ENCODE results near the gene CDH13. TPM values are rescaled to one million over a fixed set of nuclear protein-coding genes. Genes with fewer than 3 reads are reported as not detected.

Gene CDH13
- total and polyA plus RNA-seq, 2 donors (not counting 3 experiments of a cell fraction or from before 2014, with no cell fraction given), result 96.6 to 124 TPM

DNA sequence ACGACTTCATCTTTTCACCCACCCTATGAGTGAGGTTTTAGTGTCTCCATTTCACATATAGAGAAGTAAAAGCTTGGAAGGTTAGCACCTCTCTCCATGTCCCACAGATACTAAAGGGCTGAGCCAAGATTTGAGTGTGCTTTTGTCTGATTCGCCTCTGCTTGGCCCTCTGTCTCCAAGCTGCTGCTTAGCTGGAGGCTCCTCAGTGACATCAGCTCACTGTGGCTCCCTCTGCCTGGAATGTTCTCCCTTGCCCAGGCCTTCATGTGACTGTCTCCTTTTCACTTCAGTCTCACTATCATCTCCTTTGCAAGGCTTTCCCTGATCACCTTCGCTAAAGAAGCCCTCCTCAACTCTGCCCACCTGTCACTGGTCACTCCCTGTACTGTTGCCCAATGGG, 1096.5 kb downstream of the CDH13 start:
- DNase-seq (ENCODE audit: low read depth, low spot score), result no peak
- ChIA-PET CTCF (no interaction called here), POLR2A (no interaction called here)
- no peak for TF ChIP-seq MYC (IDR thresholded peaks at IDR 0.05; ENCODE audit: low read depth, low read length)
- TF ChIP-seq, protein P1, sequence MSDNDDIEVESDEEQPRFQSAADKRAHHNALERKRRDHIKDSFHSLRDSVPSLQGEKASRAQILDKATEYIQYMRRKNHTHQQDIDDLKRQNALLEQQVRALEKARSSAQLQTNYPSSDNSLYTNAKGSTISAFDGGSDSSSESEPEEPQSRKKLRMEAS (IDR thresholded peaks at IDR 0.05; ENCODE audit: insufficient read depth, insufficient read length), result no peak
- no peak for TF ChIP-seq EZH2 (IDR thresholded peaks at IDR 0.05; ENCODE audit: borderline replicate concordance, low read depth, low read length, severe bottlenecking)
- TF ChIP-seq POLR2AphosphoS5 (IDR thresholded peaks at IDR 0.05; ENCODE audit: insufficient read depth, low read depth, low read length), result no peak
- no peak for TF ChIP-seq JUN (IDR thresholded peaks at IDR 0.05; ENCODE audit: borderline replicate concordance, insufficient read depth, insufficient read length, low read depth)
- no peak for TF ChIP-seq POLR2A (IDR thresholded peaks at IDR 0.05; ENCODE audit: low read depth, low read length)
- TF ChIP-seq FOS (IDR thresholded peaks at IDR 0.05; ENCODE audit: borderline replicate concordance, insufficient read depth, low read length), result no peak
- TF ChIP-seq, protein P2, sequence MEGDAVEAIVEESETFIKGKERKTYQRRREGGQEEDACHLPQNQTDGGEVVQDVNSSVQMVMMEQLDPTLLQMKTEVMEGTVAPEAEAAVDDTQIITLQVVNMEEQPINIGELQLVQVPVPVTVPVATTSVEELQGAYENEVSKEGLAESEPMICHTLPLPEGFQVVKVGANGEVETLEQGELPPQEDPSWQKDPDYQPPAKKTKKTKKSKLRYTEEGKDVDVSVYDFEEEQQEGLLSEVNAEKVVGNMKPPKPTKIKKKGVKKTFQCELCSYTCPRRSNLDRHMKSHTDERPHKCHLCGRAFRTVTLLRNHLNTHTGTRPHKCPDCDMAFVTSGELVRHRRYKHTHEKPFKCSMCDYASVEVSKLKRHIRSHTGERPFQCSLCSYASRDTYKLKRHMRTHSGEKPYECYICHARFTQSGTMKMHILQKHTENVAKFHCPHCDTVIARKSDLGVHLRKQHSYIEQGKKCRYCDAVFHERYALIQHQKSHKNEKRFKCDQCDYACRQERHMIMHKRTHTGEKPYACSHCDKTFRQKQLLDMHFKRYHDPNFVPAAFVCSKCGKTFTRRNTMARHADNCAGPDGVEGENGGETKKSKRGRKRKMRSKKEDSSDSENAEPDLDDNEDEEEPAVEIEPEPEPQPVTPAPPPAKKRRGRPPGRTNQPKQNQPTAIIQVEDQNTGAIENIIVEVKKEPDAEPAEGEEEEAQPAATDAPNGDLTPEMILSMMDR (IDR thresholded peaks at IDR 0.05; ENCODE audit: extremely low read depth in 1 of 2, insufficient read depth in 1 of 2, low read depth in 1 of 2, low read length in 2 of 2), result no peak
- TF ChIP-seq GATA2 (IDR thresholded peaks at IDR 0.05; ENCODE audit: insufficient read depth, insufficient read length, low read depth, low read length), result no peak
- BruUV-seq (replicated peaks), result no TSS peak
- no peak overlapping the region for H3K9ac ChIP-seq (replicated peaks; ENCODE audit: extremely low read depth, insufficient read depth, low read length)
- H3K36me3 ChIP-seq (ENCODE audit: control insufficient read depth in 2 of 2, extremely low read depth in 1 of 2, insufficient read depth in 2 of 2, low read length in 2 of 2), result no peaks in the 10 kb centered on the region
- no peaks in the 10 kb centered on the region for H3K27me3 ChIP-seq (ENCODE audit: control insufficient read depth in 2 of 2, insufficient read depth in 2 of 2, low read length in 2 of 2)
- dilution Hi-C loops (cut with MboI; ENCODE audit: extremely low pct_ligation_motif_present, low sequenced_read_pairs), result no loop called here
- no peak overlapping the region for H3K4me2 ChIP-seq (ENCODE audit: insufficient read depth, low read length)
- H3K4me1 ChIP-seq (ENCODE audit: control insufficient read depth, extremely low read depth, insufficient read depth, low read length), result peaks cover under 1% of the 10 kb centered on the region
- no peaks in the 10 kb centered on the region for H3K9me1 ChIP-seq (replicated peaks; ENCODE audit: control insufficient read depth, extremely low read depth, insufficient read depth, low read length)
- H2AFZ ChIP-seq (ENCODE audit: low read depth, low read length), result no peak overlapping the region
- no peak for FAIRE-seq
- no peak overlapping the region for H3K27ac ChIP-seq (ENCODE audit: insufficient read depth, low read depth, low read length)
- intact Hi-C loops (cut with micrococcal nuclease), result no loop called here
- no peak overlapping the region for H3K4me3 ChIP-seq (replicated peaks in 1 of 3; ENCODE audit: insufficient read depth in 1 of 3, low read depth in 1 of 3, low read length in 3 of 3)
- no peaks in the 10 kb centered on the region for H4K20me1 ChIP-seq (replicated peaks; ENCODE audit: control insufficient read depth, extremely low read depth, insufficient read depth, low read length)
- no peaks in the 10 kb centered on the region for H3K79me2 ChIP-seq (ENCODE audit: control insufficient read depth, insufficient read depth, low read length)
- H3K9me3 ChIP-seq (replicated peaks; ENCODE audit: control insufficient read depth, insufficient read depth, low read length), result no peaks in the 10 kb centered on the region

Measured in endothelial cell of umbilical vein (primary cell).